ENCODE data around the gene FAM47E. TPM values are rescaled to one million over a fixed set of nuclear protein-coding genes. Genes with fewer than 3 reads are reported as not detected.

The FAM47E gene
- polyA plus RNA-seq, 1 donor (not counting 4 experiments of a cell fraction or from before 2014, with no cell fraction given), result 0.29 TPM

GRCh38 chr4:76219299-76220055, 32.0 kb upstream of the FAM47E start:
- Histone ChIP-seq H3K4me1 (ENCODE audit: control insufficient read depth, extremely low read depth, insufficient read depth, low read length) (peaks cover 10% of the 10 kb centered on the region), H4K20me1 (ENCODE audit: control insufficient read depth, extremely low read depth, insufficient read depth, low read length) (no peaks in the 10 kb centered on the region), H3K9me3 (ENCODE audit: control insufficient read depth, low read depth, low read length) (no peaks in the 10 kb centered on the region), H3K9ac (ENCODE audit: control insufficient read depth, extremely low read depth, insufficient read depth, low read length) (no peak overlapping the region), H2AFZ (ENCODE audit: control insufficient read depth, low read length) (no peak overlapping the region), H3K4me2 (ENCODE audit: control insufficient read depth, extremely low read depth, insufficient read depth, low read depth, low read length) (no peak overlapping the region), H3K27me3 (ENCODE audit: control insufficient read depth, extremely low read depth, insufficient read depth, low read length) (no peaks in the 10 kb centered on the region), H3K9me1 (ENCODE audit: control insufficient read depth, extremely low read depth, insufficient read depth, low read length) (peaks cover 2% of the 10 kb centered on the region), H3K79me2 (ENCODE audit: control insufficient read depth, insufficient read depth, low read length) (no peaks in the 10 kb centered on the region), H3K27ac (ENCODE audit: control insufficient read depth, insufficient read depth, low read length) (no peak overlapping the region), H3K36me3 (ENCODE audit: control insufficient read depth in 2 of 2, extremely low read depth in 1 of 2, insufficient read depth in 2 of 2, low read length in 2 of 2) (no peaks in the 10 kb centered on the region), H3K4me3 (ENCODE audit: control insufficient read depth in 2 of 3, extremely low read depth in 1 of 3, insufficient read depth in 2 of 3, low read depth in 1 of 3, low read length in 3 of 3) (no peak overlapping the region)
- FAIRE-seq (no peak), DNase-seq (ENCODE audit: low read depth, low spot score) (no peak)
- dilution Hi-C loops (cut with MboI; ENCODE audit: extremely low pct_ligation_motif_present, low sequenced_read_pairs), result no loop called here
- no peak for TF ChIP-seq EZH2 (IDR thresholded peaks at IDR 0.05; ENCODE audit: low read length)
- no peak for TF ChIP-seq CTCF (optimal IDR thresholded peaks at IDR 0.05 in 1 of 3, IDR thresholded peaks at IDR 0.05 in 1 of 3, conservative IDR thresholded peaks at IDR 0.05 in 1 of 3; ENCODE audit: extremely low read depth in 1 of 3, insufficient read depth in 2 of 3, low read length in 3 of 3)

- no peaks in the 10 kb centered on the region for H3K9me1 ChIP-seq (ENCODE audit: control insufficient read depth, extremely low read depth, insufficient read depth, low read length)
- FAIRE-seq, result no peak
- TF ChIP-seq EZH2 (IDR thresholded peaks at IDR 0.05; ENCODE audit: low read length) (no peak), CTCF (optimal IDR thresholded peaks at IDR 0.05 in 1 of 3, IDR thresholded peaks at IDR 0.05 in 1 of 3, conservative IDR thresholded peaks at IDR 0.05 in 1 of 3; ENCODE audit: extremely low read depth in 1 of 3, insufficient read depth in 2 of 3, low read length in 3 of 3) (no peak)
- H3K27me3 ChIP-seq (ENCODE audit: control insufficient read depth, extremely low read depth, insufficient read depth, low read length), result no peaks in the 10 kb centered on the region
- no peak overlapping the region for H3K9ac ChIP-seq (ENCODE audit: control insufficient read depth, extremely low read depth, insufficient read depth, low read length)
- no peaks in the 10 kb centered on the region for H3K4me1 ChIP-seq (ENCODE audit: control insufficient read depth, extremely low read depth, insufficient read depth, low read length)
- no peak overlapping the region for H3K4me2 ChIP-seq (ENCODE audit: control insufficient read depth, extremely low read depth, insufficient read depth, low read depth, low read length)
- no peak overlapping the region for H3K4me3 ChIP-seq (ENCODE audit: control insufficient read depth in 2 of 3, extremely low read depth in 1 of 3, insufficient read depth in 2 of 3, low read depth in 1 of 3, low read length in 3 of 3)
- no peak overlapping the region for H2AFZ ChIP-seq (ENCODE audit: control insufficient read depth, low read length)
- H3K9me3 ChIP-seq (ENCODE audit: control insufficient read depth, low read depth, low read length), result peaks cover 4% of the 10 kb centered on the region
- dilution Hi-C loops (cut with MboI; ENCODE audit: extremely low pct_ligation_motif_present, low sequenced_read_pairs), result no loop called here
- no peaks in the 10 kb centered on the region for H3K79me2 ChIP-seq (ENCODE audit: control insufficient read depth, insufficient read depth, low read length)
- no peak overlapping the region for H3K27ac ChIP-seq (ENCODE audit: control insufficient read depth, insufficient read depth, low read length)
- no peak for DNase-seq (ENCODE audit: low read depth, low spot score)
- peaks cover 0 to 2% of the 10 kb centered on the region in 2 experiments for H3K36me3 ChIP-seq (ENCODE audit: control insufficient read depth in 2 of 2, extremely low read depth in 1 of 2, insufficient read depth in 2 of 2, low read length in 2 of 2)
- H4K20me1 ChIP-seq (ENCODE audit: control insufficient read depth, extremely low read depth, insufficient read depth, low read length), result no peaks in the 10 kb centered on the region
Measured at GRCh38 chr4:76224171-76224570, 27.4 kb upstream of the FAM47E start.

Data from keratinocyte (primary cell).